Measurements from ENCODE around the gene PPIF. TPM values are rescaled to one million over a fixed set of nuclear protein-coding genes. Genes with fewer than 3 reads are reported as not detected.
A peak's percentile ranks its signal among the peaks of the same experiment; 100 is the strongest.

PPIF gene
- total RNA-seq: 10 to 100 TPM; 30.6 to 69.1 TPM

DNA sequence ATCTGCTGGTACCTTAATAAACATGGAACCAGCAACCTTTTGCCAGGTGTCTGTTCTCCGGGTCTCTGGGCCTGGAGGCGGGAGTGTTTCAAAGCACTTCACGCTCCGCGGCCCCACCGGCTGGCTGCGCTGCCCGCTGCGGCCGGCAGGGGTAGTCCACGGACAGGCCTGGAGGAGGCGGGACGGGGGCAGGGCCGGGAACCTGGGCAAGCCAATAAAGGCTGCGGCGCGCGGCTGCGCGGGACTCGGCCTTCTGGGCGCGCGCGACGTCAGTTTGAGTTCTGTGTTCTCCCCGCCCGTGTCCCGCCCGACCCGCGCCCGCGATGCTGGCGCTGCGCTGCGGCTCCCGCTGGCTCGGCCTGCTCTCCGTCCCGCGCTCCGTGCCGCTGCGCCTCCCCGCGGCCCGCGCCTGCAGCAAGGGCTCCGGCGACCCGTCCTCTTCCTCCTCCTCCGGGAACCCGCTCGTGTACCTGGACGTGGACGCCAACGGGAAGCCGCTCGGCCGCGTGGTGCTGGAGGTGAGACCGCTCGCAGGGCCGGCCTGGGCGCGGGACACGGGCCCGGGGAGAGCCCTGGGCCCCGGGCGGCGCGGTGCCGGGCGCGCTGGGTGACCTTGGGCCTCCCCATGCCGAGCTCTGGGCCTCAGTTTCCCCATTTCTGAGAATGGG lies at the start of gene PPIF:
Gene PPIF (plus strand): TSS at position 244 of the 668 bp plus-strand sequence. CDS start 80 bp downstream, at position 324.
- H3K36me3 ChIP-seq: no peaks in the 10 kb centered on the region
- under 1% methylated on average over 52 of the region's 77 CpGs for WGBS
- peak; percentile 93 for DNase-seq (ENCODE audit: low spot score)
- H3K4me3 ChIP-seq: peak within 1 kb of the TSS; percentile 67 to 77
- intact Hi-C loops (cut with DNase I): no loop called here
- H3K4me1 ChIP-seq (replicated peaks): no peaks in the 10 kb centered on the region
- H3K27ac ChIP-seq: peak within 1 kb of the TSS; percentile 69 to 75
- no peaks in the 10 kb centered on the region for H3K9me3 ChIP-seq
- TF ChIP-seq POLR2AphosphoS5 (IDR thresholded peaks at IDR 0.05): peak; percentile 74
- TF ChIP-seq, protein P1, sequence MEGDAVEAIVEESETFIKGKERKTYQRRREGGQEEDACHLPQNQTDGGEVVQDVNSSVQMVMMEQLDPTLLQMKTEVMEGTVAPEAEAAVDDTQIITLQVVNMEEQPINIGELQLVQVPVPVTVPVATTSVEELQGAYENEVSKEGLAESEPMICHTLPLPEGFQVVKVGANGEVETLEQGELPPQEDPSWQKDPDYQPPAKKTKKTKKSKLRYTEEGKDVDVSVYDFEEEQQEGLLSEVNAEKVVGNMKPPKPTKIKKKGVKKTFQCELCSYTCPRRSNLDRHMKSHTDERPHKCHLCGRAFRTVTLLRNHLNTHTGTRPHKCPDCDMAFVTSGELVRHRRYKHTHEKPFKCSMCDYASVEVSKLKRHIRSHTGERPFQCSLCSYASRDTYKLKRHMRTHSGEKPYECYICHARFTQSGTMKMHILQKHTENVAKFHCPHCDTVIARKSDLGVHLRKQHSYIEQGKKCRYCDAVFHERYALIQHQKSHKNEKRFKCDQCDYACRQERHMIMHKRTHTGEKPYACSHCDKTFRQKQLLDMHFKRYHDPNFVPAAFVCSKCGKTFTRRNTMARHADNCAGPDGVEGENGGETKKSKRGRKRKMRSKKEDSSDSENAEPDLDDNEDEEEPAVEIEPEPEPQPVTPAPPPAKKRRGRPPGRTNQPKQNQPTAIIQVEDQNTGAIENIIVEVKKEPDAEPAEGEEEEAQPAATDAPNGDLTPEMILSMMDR (IDR thresholded peaks at IDR 0.05): peak; percentile 94 to 99 (median 98)
- peak; percentile 86 for TF ChIP-seq POLR2A (IDR thresholded peaks at IDR 0.05)
- no peaks in the 10 kb centered on the region for H3K27me3 ChIP-seq (replicated peaks; ENCODE audit: insufficient read depth)

DNA sequence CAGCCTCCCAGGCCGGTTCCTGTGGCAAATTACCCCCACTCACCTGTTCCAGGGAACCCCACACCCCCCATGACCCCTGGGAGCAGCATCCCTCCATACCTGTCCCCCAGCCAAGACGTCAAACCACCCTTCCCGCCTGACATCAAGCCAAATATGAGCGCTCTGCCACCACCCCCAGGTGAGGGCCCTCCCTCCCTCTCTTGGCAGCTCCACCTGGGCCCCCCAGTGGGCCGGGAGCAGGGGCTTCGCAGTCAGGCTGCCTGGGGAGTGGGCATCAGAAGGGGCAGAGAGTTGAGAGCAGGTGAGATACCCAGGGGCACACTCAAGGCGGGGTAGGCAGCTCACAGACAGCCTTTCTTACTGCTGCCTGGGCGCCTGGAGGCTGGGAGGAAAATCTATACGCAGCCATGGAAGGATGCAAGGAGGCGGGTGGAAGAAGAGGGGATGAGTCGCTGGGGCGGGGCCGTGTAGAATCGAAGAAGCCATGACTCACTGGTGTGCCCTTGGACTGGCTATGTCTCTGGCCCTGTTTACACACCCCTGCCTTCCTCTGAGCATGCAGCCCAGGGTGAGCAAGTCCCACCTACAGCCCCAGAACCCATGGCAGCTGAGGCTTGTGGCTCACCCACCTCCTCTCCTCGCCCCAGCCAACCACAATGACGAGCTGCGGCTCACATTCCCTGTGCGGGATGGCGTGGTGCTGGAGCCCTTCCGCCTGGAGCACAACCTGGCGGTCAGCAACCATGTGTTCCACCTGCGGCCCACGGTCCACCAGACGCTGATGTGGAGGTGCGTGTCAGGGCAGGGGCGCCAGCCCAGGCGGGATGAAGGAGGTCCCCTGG lies 48.6 kb upstream of the PPIF start:
- Histone ChIP-seq H3K9me3 (no peaks in the 10 kb centered on the region), H3K27ac (no peak overlapping the region), H3K4me1 (replicated peaks) (no peaks in the 10 kb centered on the region), H3K4me3 (no peak overlapping the region), H3K27me3 (replicated peaks; ENCODE audit: insufficient read depth) (no peaks in the 10 kb centered on the region), H3K36me3 (peaks cover 22 to 54% of the 10 kb centered on the region in 2 donors)
- intact Hi-C loops (cut with DNase I): no loop called here
- 84% methylated on average over 27 of the region's 27 CpGs for WGBS
- no peak for DNase-seq (ENCODE audit: low spot score)
- TF ChIP-seq POLR2AphosphoS5 (IDR thresholded peaks at IDR 0.05) (no peak), POLR2A (IDR thresholded peaks at IDR 0.05) (no peak)
- TF ChIP-seq, protein P1 (IDR thresholded peaks at IDR 0.05): no peak

DNA sequence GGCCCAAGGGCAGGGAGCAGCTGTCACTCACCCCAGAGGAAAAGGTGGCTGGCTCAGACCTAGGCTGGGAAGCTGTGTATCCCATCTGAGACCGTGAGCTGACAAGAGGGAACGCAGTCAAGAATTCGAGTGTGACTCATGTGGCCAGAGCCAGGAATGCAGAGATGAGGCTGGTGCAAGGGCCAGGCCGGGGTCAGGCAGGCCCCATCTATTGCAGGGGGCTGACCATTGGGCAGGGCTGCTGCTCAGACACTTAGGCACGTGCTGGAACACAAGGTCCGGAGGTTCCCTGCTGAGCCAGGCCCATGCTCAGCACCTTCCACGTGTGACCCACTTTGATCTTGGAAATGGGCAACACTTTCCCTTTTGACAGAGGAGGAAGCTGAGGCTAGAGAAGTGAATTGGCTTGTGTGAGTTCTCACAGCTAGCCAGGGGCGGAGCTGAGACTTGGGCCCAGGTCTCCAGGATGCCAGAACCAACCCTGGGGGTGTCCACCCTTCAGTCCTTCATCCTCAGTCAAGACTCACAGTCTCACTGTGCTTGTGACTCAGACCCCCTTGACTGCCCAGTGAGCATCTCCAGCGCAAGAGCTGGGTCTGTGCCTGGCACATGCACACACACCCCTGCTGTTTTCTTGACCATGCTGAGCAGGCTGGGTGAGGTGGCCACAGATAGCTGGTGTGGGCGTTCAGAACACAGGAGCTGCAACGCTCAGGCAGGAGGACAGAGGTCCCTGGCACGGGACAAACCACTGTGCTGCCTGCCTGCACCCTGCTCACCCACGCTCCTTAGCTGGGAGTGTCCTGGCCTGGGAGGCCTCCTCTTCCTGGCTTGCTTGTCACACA lies 47.6 kb upstream of the PPIF start:
- TF ChIP-seq, protein P1 (IDR thresholded peaks at IDR 0.05): no peak
- peak; percentile 17 for TF ChIP-seq POLR2AphosphoS5 (IDR thresholded peaks at IDR 0.05)
- peaks cover 29 to 64% of the 10 kb centered on the region in 2 donors for H3K36me3 ChIP-seq
- no peaks in the 10 kb centered on the region for H3K27me3 ChIP-seq (replicated peaks; ENCODE audit: insufficient read depth)
- no peaks in the 10 kb centered on the region for H3K9me3 ChIP-seq
- 77% methylated on average over 13 of the region's 13 CpGs for WGBS
- H3K4me3 ChIP-seq: no peak overlapping the region
- no peak for DNase-seq (ENCODE audit: low spot score)
- intact Hi-C loops (cut with DNase I): no loop called here
- no peaks in the 10 kb centered on the region for H3K4me1 ChIP-seq (replicated peaks)
- H3K27ac ChIP-seq: no peak overlapping the region

DNA sequence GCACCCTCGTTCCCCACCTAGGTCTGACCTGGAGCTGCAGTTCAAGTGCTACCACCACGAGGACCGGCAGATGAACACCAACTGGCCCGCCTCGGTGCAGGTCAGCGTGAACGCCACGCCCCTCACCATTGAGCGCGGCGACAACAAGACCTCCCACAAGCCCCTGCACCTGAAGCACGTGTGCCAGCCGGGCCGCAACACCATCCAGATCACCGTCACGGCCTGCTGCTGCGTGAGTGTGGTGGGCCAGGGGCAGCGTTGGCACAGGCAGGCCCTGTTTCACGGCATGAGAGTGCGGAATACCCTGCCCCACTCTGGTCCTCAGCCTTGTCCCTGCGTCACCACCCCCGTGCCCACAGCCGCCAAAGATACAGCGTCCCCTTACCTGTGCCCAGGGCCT lies 46.6 kb upstream of the PPIF start:
- no peaks in the 10 kb centered on the region for H3K9me3 ChIP-seq
- no peak overlapping the region for H3K27ac ChIP-seq
- H3K27me3 ChIP-seq (replicated peaks; ENCODE audit: insufficient read depth): no peaks in the 10 kb centered on the region
- peaks cover 31 to 65% of the 10 kb centered on the region in 2 donors for H3K36me3 ChIP-seq
- intact Hi-C loops (cut with DNase I): no loop called here
- WGBS: 88% methylated on average over 24 of the region's 24 CpGs
- H3K4me1 ChIP-seq (replicated peaks): no peaks in the 10 kb centered on the region
- no peak for TF ChIP-seq POLR2A (IDR thresholded peaks at IDR 0.05)
- no peak for TF ChIP-seq POLR2AphosphoS5 (IDR thresholded peaks at IDR 0.05)
- TF ChIP-seq, protein P1 (IDR thresholded peaks at IDR 0.05): no peak
- H3K4me3 ChIP-seq: no peak overlapping the region
- no peak for DNase-seq (ENCODE audit: low spot score)
